Measurements from ENCODE around the gene BAG2.

DNA sequence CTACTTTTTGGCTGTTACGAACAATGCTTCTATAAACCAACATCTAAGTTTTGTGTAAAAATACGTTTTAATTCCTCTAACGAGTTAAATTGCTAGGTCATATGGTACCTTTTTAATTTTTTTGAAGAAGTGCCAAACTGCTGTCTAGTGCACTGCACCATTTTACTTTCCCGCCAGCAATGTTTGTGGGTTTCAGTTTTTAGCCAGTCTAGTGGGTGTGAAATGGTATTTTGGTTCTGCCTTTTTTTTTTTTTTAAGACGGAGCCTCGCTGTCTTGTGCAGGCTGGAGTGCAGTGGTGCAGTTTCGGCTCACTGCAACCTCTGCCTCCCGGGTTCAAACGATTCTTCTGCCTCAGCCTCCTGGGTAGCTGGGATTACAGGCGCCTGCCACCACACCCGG is 34.1 kb upstream of the BAG2 start:
- TF ChIP-seq EZH2 (IDR thresholded peaks at IDR 0.05; ENCODE audit: borderline replicate concordance) (no peak), EZH2phosphoT487 (IDR thresholded peaks at IDR 0.05; ENCODE audit: low read depth, severe bottlenecking, unreplicated experiment) (no peak)
- TF ChIP-seq, protein P1, sequence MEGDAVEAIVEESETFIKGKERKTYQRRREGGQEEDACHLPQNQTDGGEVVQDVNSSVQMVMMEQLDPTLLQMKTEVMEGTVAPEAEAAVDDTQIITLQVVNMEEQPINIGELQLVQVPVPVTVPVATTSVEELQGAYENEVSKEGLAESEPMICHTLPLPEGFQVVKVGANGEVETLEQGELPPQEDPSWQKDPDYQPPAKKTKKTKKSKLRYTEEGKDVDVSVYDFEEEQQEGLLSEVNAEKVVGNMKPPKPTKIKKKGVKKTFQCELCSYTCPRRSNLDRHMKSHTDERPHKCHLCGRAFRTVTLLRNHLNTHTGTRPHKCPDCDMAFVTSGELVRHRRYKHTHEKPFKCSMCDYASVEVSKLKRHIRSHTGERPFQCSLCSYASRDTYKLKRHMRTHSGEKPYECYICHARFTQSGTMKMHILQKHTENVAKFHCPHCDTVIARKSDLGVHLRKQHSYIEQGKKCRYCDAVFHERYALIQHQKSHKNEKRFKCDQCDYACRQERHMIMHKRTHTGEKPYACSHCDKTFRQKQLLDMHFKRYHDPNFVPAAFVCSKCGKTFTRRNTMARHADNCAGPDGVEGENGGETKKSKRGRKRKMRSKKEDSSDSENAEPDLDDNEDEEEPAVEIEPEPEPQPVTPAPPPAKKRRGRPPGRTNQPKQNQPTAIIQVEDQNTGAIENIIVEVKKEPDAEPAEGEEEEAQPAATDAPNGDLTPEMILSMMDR (IDR thresholded peaks at IDR 0.05; ENCODE audit: poor library complexity), result no peak
